ENCODE measurements around the gene WDR5.

The WDR5 gene

GRCh38 chr9:134182554-134183085 lies 46.7 kb downstream of the WDR5 start:
- H4K20me1 ChIP-seq (ENCODE audit: insufficient read depth), result no peaks in the 10 kb centered on the region
- H3K4me2 ChIP-seq, result peak overlapping the region; percentile 56; the same call in 1 of the 2 replicates
- H3K4me1 ChIP-seq (ENCODE audit: low read depth, poor library complexity, severe bottlenecking), result peaks cover 30% of the 10 kb centered on the region
- H2AFZ ChIP-seq (ENCODE audit: low read depth), result no peak overlapping the region
- peaks cover 8% of the 10 kb centered on the region; the same call in 1 of the 2 replicates for H3K27me3 ChIP-seq (ENCODE audit: insufficient read depth, low read depth)
- no peak overlapping the region for H3K4me3 ChIP-seq (IDR thresholded peaks at IDR 0.05; ENCODE audit: insufficient read depth, low read depth, low read length)
- no peak overlapping the region for H3K9ac ChIP-seq
- no peaks in the 10 kb centered on the region for H3K79me2 ChIP-seq (ENCODE audit: insufficient read depth, low read depth)
- no peak overlapping the region for H3K27ac ChIP-seq
- no peak for TF ChIP-seq CTCF (conservative IDR thresholded peaks at IDR 0.05; ENCODE audit: low read depth, low read length)
- H3K36me3 ChIP-seq (ENCODE audit: insufficient read depth), result no peaks in the 10 kb centered on the region

GRCh38 chr9:134185536-134186011 lies 49.7 kb downstream of the WDR5 start:
- no peak for TF ChIP-seq CTCF (conservative IDR thresholded peaks at IDR 0.05; ENCODE audit: low read depth, low read length)
- Histone ChIP-seq H3K4me3 (IDR thresholded peaks at IDR 0.05; ENCODE audit: insufficient read depth, low read depth, low read length) (no peak overlapping the region), H4K20me1 (ENCODE audit: insufficient read depth) (no peaks in the 10 kb centered on the region), H3K27ac (peak overlapping the region; percentile 45; the same call in 1 of the 2 replicates), H3K4me2 (peak overlapping the region; percentile 69), H3K9ac (no peak overlapping the region), H3K36me3 (ENCODE audit: insufficient read depth) (no peaks in the 10 kb centered on the region), H2AFZ (ENCODE audit: low read depth) (no peak overlapping the region), H3K79me2 (ENCODE audit: insufficient read depth, low read depth) (no peaks in the 10 kb centered on the region), H3K27me3 (ENCODE audit: insufficient read depth, low read depth) (peaks cover 9% of the 10 kb centered on the region; the same call in 1 of the 2 replicates), H3K4me1 (ENCODE audit: low read depth, poor library complexity, severe bottlenecking) (peaks cover 35% of the 10 kb centered on the region)

GRCh38 chr9:134186471-134187109 lies 50.7 kb downstream of the WDR5 start:
- peaks cover 9% of the 10 kb centered on the region; the same call in 1 of the 2 replicates for H3K27me3 ChIP-seq (ENCODE audit: insufficient read depth, low read depth)
- H3K36me3 ChIP-seq (ENCODE audit: insufficient read depth), result no peaks in the 10 kb centered on the region
- no peak overlapping the region for H3K4me2 ChIP-seq
- peaks cover 27% of the 10 kb centered on the region for H3K4me1 ChIP-seq (ENCODE audit: low read depth, poor library complexity, severe bottlenecking)
- H4K20me1 ChIP-seq (ENCODE audit: insufficient read depth), result no peaks in the 10 kb centered on the region
- TF ChIP-seq CTCF (conservative IDR thresholded peaks at IDR 0.05; ENCODE audit: low read depth, low read length), result no peak
- no peak overlapping the region for H3K27ac ChIP-seq
- H2AFZ ChIP-seq (ENCODE audit: low read depth), result no peak overlapping the region
- H3K4me3 ChIP-seq (IDR thresholded peaks at IDR 0.05; ENCODE audit: insufficient read depth, low read depth, low read length), result no peak overlapping the region
- no peak overlapping the region for H3K9ac ChIP-seq
- H3K79me2 ChIP-seq (ENCODE audit: insufficient read depth, low read depth), result no peaks in the 10 kb centered on the region

GRCh38 chr9:134187110-134187531 lies 51.2 kb downstream of the WDR5 start:
- Histone ChIP-seq H4K20me1 (ENCODE audit: insufficient read depth) (no peaks in the 10 kb centered on the region), H3K4me3 (IDR thresholded peaks at IDR 0.05; ENCODE audit: insufficient read depth, low read depth, low read length) (no peak overlapping the region), H3K36me3 (ENCODE audit: insufficient read depth) (no peaks in the 10 kb centered on the region), H3K4me2 (no peak overlapping the region), H2AFZ (ENCODE audit: low read depth) (no peak overlapping the region), H3K27ac (no peak overlapping the region), H3K79me2 (ENCODE audit: insufficient read depth, low read depth) (no peaks in the 10 kb centered on the region), H3K27me3 (ENCODE audit: insufficient read depth, low read depth) (peaks cover 9% of the 10 kb centered on the region; the same call in 1 of the 2 replicates), H3K4me1 (ENCODE audit: low read depth, poor library complexity, severe bottlenecking) (peaks cover 22% of the 10 kb centered on the region), H3K9ac (no peak overlapping the region)
- no peak; the same call in 1 of the 2 replicates for TF ChIP-seq CTCF (conservative IDR thresholded peaks at IDR 0.05; ENCODE audit: low read depth, low read length)

Data from KMS-11 (cell line).